GM12878 (cell line): ENCODE results near the gene CDC42SE2. TPM values are rescaled to one million over a fixed set of nuclear protein-coding genes. Genes with fewer than 3 reads are reported as not detected.
A peak's percentile ranks its signal among the peaks of the same experiment; 100 is the strongest.

Experiments used
- ATAC-seq: fragments of 200-7000 bp; cut with Tn5 transposase; 3 replicates; pipeline ENCODE4 v1.9.1; 2020; ENCODE audit warnings: mild to moderate bottlenecking, moderate library complexity
- BruUV-seq: library from RNA; stranded (reverse); fragments of 400-500 nt; replicated peaks from 2 replicates; lab custom pipeline; 2021; lab: Mats Ljungman, UMichigan
- CTCF ChIA-PET: fragments of 300-600 bp; sonication (Branson Sonifier 250); formaldehyde crosslinking; extraction: SDS; loops from one replicate; lab custom pipeline; 2021; ENCODE audit warnings: inconsistent platforms; lab: Yijun Ruan, JAX
- POLR2A ChIA-PET: fragments of 350-600 bp; formaldehyde crosslinking; extraction: SDS; loops from one replicate; lab custom pipeline; 2021; ENCODE audit warnings: inconsistent platforms; lab: Charles Lee
- RAD21 ChIA-PET: fragments of 300-600 bp; sonication (Branson Sonifier 250); formaldehyde crosslinking; loops from one replicate; lab custom pipeline; 2023; ENCODE audit warnings: antibody characterized with exemption; ENCODE audit not compliant: unreplicated experiment; lab: Charles Lee
- SMC1A ChIA-PET: fragments of 300-600 bp; sonication (Branson Sonifier 250); formaldehyde crosslinking; loops from one replicate; lab custom pipeline; 2023; ENCODE audit not compliant: unreplicated experiment, uncharacterized antibody; lab: Charles Lee
- DNase-seq: peaks from one replicate; pipeline ENCODE4 v3.0.0-alpha.2; 2011; ENCODE audit warnings: low read depth, low spot score
- FAIRE-seq: peaks from 3 replicates; lab custom pipeline; 2011; peaks lifted over from hg19 to GRCh38; lab: Jason Lieb, UNC
- H2AFZ ChIP-seq: 2 replicates; pipeline ENCODE4 v1.6.0; 2011; ENCODE audit warnings: low read depth, low read length, control low read depth; ENCODE audit not compliant: control insufficient read depth
- H3K27ac ChIP-seq: 2 replicates; pipeline ENCODE4 v1.5.1; 2011; ENCODE audit warnings: control low read depth; ENCODE audit not compliant: control insufficient read depth, insufficient read depth
- H3K27me3 ChIP-seq, 2 experiments: replicated peaks in 1 of 2; 2 replicates each; pipeline versions ENCODE4 v1.6.0 to v1.6.1; 2011; ENCODE audit warnings: low read length in 1 of 2; ENCODE audit not compliant: control insufficient read depth in 2 of 2, insufficient read depth in 2 of 2
- H3K36me3 ChIP-seq, 2 experiments: 2 replicates each; pipeline ENCODE4 v1.5.1; 2011; ENCODE audit warnings: low read length in 1 of 2; ENCODE audit not compliant: control insufficient read depth in 2 of 2, insufficient read depth in 2 of 2
- H3K4me1 ChIP-seq: 2 replicates; pipeline ENCODE4 v1.6.1; 2011; ENCODE audit warnings: mild to moderate bottlenecking, low read length, moderate library complexity, mixed read lengths; ENCODE audit not compliant: control insufficient read depth, insufficient read depth
- H3K4me2 ChIP-seq: 2 replicates; pipeline ENCODE4 v1.6.0; 2011; ENCODE audit warnings: control low read depth; ENCODE audit not compliant: control insufficient read depth, insufficient read depth
- H3K4me3 ChIP-seq: fragments of 200-600 bp; sonication (generic); 2 replicates; pipeline ENCODE4 v1.5.1; 2016
- H3K79me2 ChIP-seq: 2 replicates; pipeline ENCODE4 v1.6.0; 2011; ENCODE audit warnings: low read length; ENCODE audit not compliant: control insufficient read depth, insufficient read depth
- H3K9ac ChIP-seq: 2 replicates; pipeline ENCODE4 v1.8.0; 2011; ENCODE audit warnings: low read length, control low read depth, mixed read lengths; ENCODE audit not compliant: control insufficient read depth, insufficient read depth
- H3K9me3 ChIP-seq: replicated peaks from 3 replicates; pipeline ENCODE4 v1.5.1; 2011; ENCODE audit warnings: mild to moderate bottlenecking, low read length; ENCODE audit not compliant: control insufficient read depth, insufficient read depth
- H4K20me1 ChIP-seq: 2 replicates; pipeline ENCODE4 v1.6.0; 2011; ENCODE audit not compliant: control insufficient read depth, insufficient read depth
- BHLHE40 ChIP-seq, 2 experiments: fragments of 450-650 bp in 1 of 2; IDR thresholded peaks; 2 replicates each; pipeline ENCODE4 v1.6.1; 2011 to 2017; ENCODE audit warnings: low read depth in 2 of 2, borderline replicate concordance in 1 of 2, improper control_type of control experiment in 1 of 2, low read length in 1 of 2, mild to moderate bottlenecking in 1 of 2
- PML ChIP-seq: IDR thresholded peaks from 2 replicates; pipeline ENCODE4 v1.6.1; 2012; ENCODE audit warnings: low read length, inconsistent platforms
- POLR2A ChIP-seq: IDR thresholded peaks from 2 replicates; pipeline ENCODE4 v1.6.1; 2011; ENCODE audit warnings: low read depth, mild to moderate bottlenecking, low read length
- SMARCA5 ChIP-seq: fragments of 450-650 bp; IDR thresholded peaks from 2 replicates; pipeline ENCODE4 v1.6.1; 2017; ENCODE audit warnings: mild to moderate bottlenecking
- WGBS: methylation state at CpG from one replicate; pipeline ENCODE4 v1.1.6; 2016; ENCODE audit warnings: low lambda C conversion rate; ENCODE audit not compliant: insufficient replicate concordance, insufficient coverage; ENCODE audit errors: missing lambda C conversion rate; 5-methylcytosine and 5-hydroxymethylcytosine counted together
- in situ Hi-C: fragments of 300-500 bp; cut with MboI; formaldehyde crosslinking; loops from 9 replicates; pipeline ENCODE4 v1.14.3; 2018; ENCODE audit warnings: mixed read lengths
- intact Hi-C: fragments of 100-400 bp; cut with micrococcal nuclease; formaldehyde crosslinking; loops from one replicate; pipeline ENCODE4 v1.14.2; 2022; ENCODE audit not compliant: unreplicated experiment
- polyA plus RNA-seq, 11 experiments: library from polyadenylated mRNA; depleted of rRNA in 4 of 11; unstranded in 6 of 11; stranded (reverse) in 5 of 11; fragments of >200 nt; fragmentation: Nextera tagmentation in 4 of 11; fragmentation: Illumina TruSeq in 1 of 11; extraction: Ambion mirVana in 4 of 11; extraction: Trizol in 1 of 11; gene quantifications; 1 replicate in 1 of 11; 2 replicates in 10 of 11; pipeline versions ENCODE4 v1.2.1 to v1.2.3, GENCODE V29; 2011 to 2016; ENCODE audit warnings: inconsistent platforms in 2 of 11, missing spikeins in 2 of 11, low read depth in 1 of 11
- total RNA-seq, 4 experiments: library from RNA; depleted of rRNA in 3 of 4; stranded (reverse); fragments of >200 nt in 3 of 4; fragmentation: Illumina TruSeq in 1 of 4; extraction: Trizol in 1 of 4; gene quantifications; 2 replicates each; pipeline versions ENCODE4 v1.2.1 to v1.2.3, GENCODE V29; 2013 to 2021

Gene CDC42SE2
- total and polyA plus RNA-seq, 10 of the 15 experiments (the other 5 are each of a cell fraction or from before 2014, with no cell fraction given), result 57.0 to 148 (median 80.3) TPM

GRCh38 chr5:131223751-131224386 is 40.0 kb upstream of the CDC42SE2 start:
- Histone ChIP-seq H3K4me3 (peak overlapping the region; percentile 64), H3K27me3 (no peaks in the 10 kb centered on the region), H3K4me2 (peak overlapping the region; percentile 92), H3K9ac (peak overlapping the region; percentile 60; the same call in 1 of the 2 replicates), H3K27ac (peak overlapping the region; percentile 78), H3K4me1 (peaks cover 27% of the 10 kb centered on the region), H3K9me3 (no peaks in the 10 kb centered on the region), H3K79me2 (peaks cover 78% of the 10 kb centered on the region), H3K36me3 (no peaks in the 10 kb centered on the region; a peak in 1 of 4 replicates), H2AFZ (no peak overlapping the region), H4K20me1 (no peaks in the 10 kb centered on the region)
- intact Hi-C loops (loop anchor here (1.0 to 2.0 kb wide), 5 partner anchors 14 to 193 kb away; no protein-coding TSS in a partner anchor), in situ Hi-C loops (no loop called here)
- BruUV-seq, result TSS peak; percentile 88
- 46% methylated on average over 2 of the region's 2 CpGs for WGBS
- SMC1A ChIA-PET, result interaction anchor here (0.6 to 26.7 kb wide), 13 partner anchors 9 to 598 kb away, joined by 3 to 1218 read pairs (median 6); partner anchors contain the start of genes CDC42SE2 and HINT1
- CTCF ChIA-PET, result interaction anchor here (0.8 to 8.7 kb wide), 11 partner anchors 10 to 192 kb away, joined by 3 to 65 read pairs (median 3); partner anchors contain the start of gene CDC42SE2
- FAIRE-seq, result no peak
- no peak for DNase-seq
- RAD21 ChIA-PET, result interaction anchor here (0.8 to 10.4 kb wide), 15 partner anchors 10 to 158 kb away, joined by 3 to 161 read pairs (median 8); partner anchors contain the start of genes CDC42SE2 and HINT1
- ATAC-seq, result no peak
- POLR2A ChIA-PET, result interaction anchor here (1.0 to 19.3 kb wide), 9 partner anchors 11 to 173 kb away, joined by 3 to 309 read pairs (median 7); partner anchors contain the start of gene CDC42SE2
- no peak for TF ChIP-seq BHLHE40 (IDR thresholded peaks at IDR 0.05; ENCODE audit: borderline replicate concordance in 1 of 2, low read depth in 2 of 2, low read length in 1 of 2)
- TF ChIP-seq PML, result 0 out of 2 replicates have a peak, but pooled peaks have one; percentile 9
- 0 out of 2 replicates have a peak, but pooled peaks have one; percentile 52 for TF ChIP-seq SMARCA5
- TF ChIP-seq POLR2A, result no peak
